Sigmoid colon (tissue), 7 donors: ENCODE data around the gene UBAP1. TPM values are rescaled to one million over a fixed set of nuclear protein-coding genes. Genes with fewer than 3 reads are reported as not detected.

Source experiments
- DNase-seq: peaks from one replicate; pipeline ENCODE4 v3.0.0-alpha.2; 2019
- H3K27ac ChIP-seq, 4 donors: fragments of 200-600 bp; sonication (generic); one replicate each; pipeline ENCODE4 v1.5.1; 2016 to 2019; ENCODE audit warnings: mild to moderate bottlenecking in 1 of 4
- H3K27me3 ChIP-seq, 3 donors: fragments of 200-600 bp; sonication (generic); one replicate each; pipeline ENCODE4 v1.5.1; 2019; ENCODE audit warnings: mild to moderate bottlenecking in 1 of 3
- H3K36me3 ChIP-seq, 4 donors: fragments of 200-600 bp; sonication (generic); one replicate each; pipeline ENCODE4 v1.5.1; 2016 to 2019
- H3K4me1 ChIP-seq, 4 donors: fragments of 200-600 bp; sonication (generic); one replicate each; pipeline ENCODE4 v1.5.1; 2017 to 2019
- H3K4me3 ChIP-seq, 4 donors: fragments of 200-600 bp; sonication (generic); one replicate each; pipeline ENCODE4 v1.5.1; 2017 to 2019; ENCODE audit warnings: mild to moderate bottlenecking in 2 of 4, moderate library complexity in 1 of 4
- H3K9me3 ChIP-seq, 4 donors: fragments of 200-600 bp in 3 of 4; sonication (generic) in 3 of 4; one replicate each; pipeline versions ENCODE4 v1.5.1 to v1.6.1; 2013 to 2019
- EP300 ChIP-seq, 4 donors: sonication (generic); formaldehyde crosslinking; IDR thresholded peaks; one replicate each; pipeline ENCODE4 v1.6.1; 2017; ENCODE audit warnings: antibody characterized with exemption in 4 of 4
- POLR2A ChIP-seq, 2 donors: fragments of 450-650 bp; IDR thresholded peaks; one replicate each; pipeline ENCODE4 v1.6.1; 2016; ENCODE audit warnings: antibody characterized with exemption in 2 of 2, mild to moderate bottlenecking in 2 of 2, moderate library complexity in 2 of 2
- POLR2AphosphoS5 ChIP-seq, 4 donors: sonication (generic); formaldehyde crosslinking; IDR thresholded peaks; one replicate each; pipeline ENCODE4 v1.6.1; 2017; ENCODE audit warnings: antibody characterized with exemption in 4 of 4
- WGBS, 2 donors: extraction: QIAGEN DNeasy Blood & Tissue Kit; methylation state at CpG; one replicate each; pipeline ENCODE4 v1.1.7; 2013; 5-methylcytosine and 5-hydroxymethylcytosine counted together
- intact Hi-C: fragments of 100-400 bp; cut with DNase I; formaldehyde crosslinking; loops from one replicate; pipeline ENCODE4 v1.15.1; 2023
- polyA plus RNA-seq, 3 donors: library from polyadenylated mRNA; stranded (reverse); fragments of 200-250 nt; gene quantifications; one replicate each; pipeline ENCODE4 v1.2.3, GENCODE V29; 2013
- total RNA-seq, 4 donors: library from RNA; depleted of rRNA; stranded (reverse); fragments of >200 nt; gene quantifications; one replicate each; pipeline ENCODE4 v1.1.0, GENCODE V29; 2016
- TF ChIP-seq, protein P1 (sequence below), 4 experiments: fragments of 450-650 bp in 3 of 4; fragments of 200-600 bp in 1 of 4; IDR thresholded peaks; one replicate each; pipeline ENCODE4 v1.5.1; 2016 to 2019; ENCODE audit warnings: antibody characterized with exemption in 4 of 4, mild to moderate bottlenecking in 3 of 4, moderate library complexity in 2 of 4
- donor health status: healthy with polysubstance abuse.
- donor health status: Bipolar disorder and iron deficiency.
- donor health status: healthy.

The UBAP1 gene
- total and polyA plus RNA-seq, 7 donors, result 32.8 to 52.7 (median 42.5) TPM

DNA sequence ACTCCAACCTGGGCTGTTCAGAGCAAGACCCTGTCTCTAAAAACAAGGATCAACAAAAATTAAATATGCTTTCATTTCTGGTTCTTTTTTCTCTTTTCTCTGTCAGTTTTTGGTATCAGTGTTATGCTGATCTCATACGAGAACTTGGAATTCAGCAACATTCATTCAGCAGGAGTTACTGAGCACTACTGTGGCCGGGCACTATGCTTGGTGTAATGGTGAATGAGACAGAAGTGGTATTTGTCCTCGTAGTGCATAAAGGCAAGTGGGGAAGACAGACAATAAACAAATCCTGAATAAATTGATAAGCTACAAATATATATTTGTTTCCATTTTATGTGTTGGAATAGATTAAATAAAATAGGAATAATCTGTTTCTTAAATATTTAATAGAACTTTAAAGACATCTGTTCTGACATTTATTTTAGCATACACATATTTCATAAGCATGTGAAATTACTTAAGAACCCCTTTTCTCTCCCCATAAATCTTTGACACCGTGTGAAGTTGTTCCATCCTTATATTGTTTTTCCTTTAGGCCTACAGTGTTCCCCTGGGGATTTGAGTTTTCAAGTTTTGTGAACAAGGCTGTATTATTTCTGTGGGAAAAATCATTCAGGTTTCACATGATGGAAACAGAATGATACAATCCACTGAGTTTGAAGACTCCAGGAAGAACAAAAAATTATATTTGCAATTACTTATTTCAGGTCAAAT lies 24.6 kb downstream of the UBAP1 start:
- peak overlapping the region in 1 of 4 donors; percentile 12 for H3K27ac ChIP-seq
- no peak for TF ChIP-seq POLR2AphosphoS5 (IDR thresholded peaks at IDR 0.05)
- TF ChIP-seq, protein P1, sequence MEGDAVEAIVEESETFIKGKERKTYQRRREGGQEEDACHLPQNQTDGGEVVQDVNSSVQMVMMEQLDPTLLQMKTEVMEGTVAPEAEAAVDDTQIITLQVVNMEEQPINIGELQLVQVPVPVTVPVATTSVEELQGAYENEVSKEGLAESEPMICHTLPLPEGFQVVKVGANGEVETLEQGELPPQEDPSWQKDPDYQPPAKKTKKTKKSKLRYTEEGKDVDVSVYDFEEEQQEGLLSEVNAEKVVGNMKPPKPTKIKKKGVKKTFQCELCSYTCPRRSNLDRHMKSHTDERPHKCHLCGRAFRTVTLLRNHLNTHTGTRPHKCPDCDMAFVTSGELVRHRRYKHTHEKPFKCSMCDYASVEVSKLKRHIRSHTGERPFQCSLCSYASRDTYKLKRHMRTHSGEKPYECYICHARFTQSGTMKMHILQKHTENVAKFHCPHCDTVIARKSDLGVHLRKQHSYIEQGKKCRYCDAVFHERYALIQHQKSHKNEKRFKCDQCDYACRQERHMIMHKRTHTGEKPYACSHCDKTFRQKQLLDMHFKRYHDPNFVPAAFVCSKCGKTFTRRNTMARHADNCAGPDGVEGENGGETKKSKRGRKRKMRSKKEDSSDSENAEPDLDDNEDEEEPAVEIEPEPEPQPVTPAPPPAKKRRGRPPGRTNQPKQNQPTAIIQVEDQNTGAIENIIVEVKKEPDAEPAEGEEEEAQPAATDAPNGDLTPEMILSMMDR (IDR thresholded peaks at IDR 0.05), result no peak
- no peak for TF ChIP-seq EP300 (IDR thresholded peaks at IDR 0.05)
- no peak for TF ChIP-seq POLR2A (IDR thresholded peaks at IDR 0.05)

DNA sequence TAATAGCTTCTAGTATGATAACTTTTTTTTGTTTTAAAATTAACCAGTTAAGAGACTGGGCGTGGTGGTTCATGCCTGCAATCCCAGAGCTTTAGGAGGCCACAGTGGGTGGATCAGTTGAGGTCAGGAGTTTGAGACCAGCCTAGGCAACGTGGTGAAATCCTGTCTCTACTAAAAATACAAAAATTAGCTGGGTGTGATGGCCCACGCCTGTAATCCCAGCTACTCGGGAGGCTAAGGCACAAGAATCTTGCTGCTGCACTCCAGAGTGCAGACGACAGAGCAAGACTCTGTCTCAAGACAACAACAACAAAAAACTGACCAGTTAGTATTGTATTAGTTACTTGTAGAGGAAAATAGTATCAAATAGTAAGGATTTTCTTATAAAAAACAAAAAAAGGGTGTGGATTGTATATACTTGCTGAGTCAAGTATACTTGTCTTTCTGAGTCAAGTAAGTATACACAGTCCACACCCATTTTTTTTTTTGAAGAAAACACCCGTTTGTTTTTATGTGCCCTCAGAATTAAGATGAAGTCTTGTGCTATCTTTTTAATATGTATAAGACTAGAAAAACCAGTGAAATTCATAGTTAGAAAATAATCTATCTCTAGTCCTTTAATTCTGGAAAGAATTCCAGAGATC lies 25.3 kb downstream of the UBAP1 start:
- Histone ChIP-seq H3K27ac (peak overlapping the region in 2 of 4 donors; percentile 1 to 12), H3K27me3 (no peaks in the 10 kb centered on the region), H3K4me3 (no peak overlapping the region), H3K4me1 (peaks cover 0 to 25% (median 7%) of the 10 kb centered on the region in 4 donors), H3K36me3 (peaks cover 0 to 9% (median 0%) of the 10 kb centered on the region in 4 donors), H3K9me3 (no peaks in the 10 kb centered on the region)
- 38 to 58% methylated on average over 6 of the region's 6 CpGs for WGBS, 2 donors
- intact Hi-C loops, result no loop called here
- TF ChIP-seq EP300 (IDR thresholded peaks at IDR 0.05), result no peak
- no peak for TF ChIP-seq POLR2A (IDR thresholded peaks at IDR 0.05)
- TF ChIP-seq, protein P1 (IDR thresholded peaks at IDR 0.05), result no peak
- TF ChIP-seq POLR2AphosphoS5 (IDR thresholded peaks at IDR 0.05), result no peak
- DNase-seq, result no peak

More for the DNA sequence above, 24.6 kb downstream of the UBAP1 start:
- Histone ChIP-seq H3K27me3 (no peaks in the 10 kb centered on the region), H3K36me3 (peaks cover 0 to 9% (median 0%) of the 10 kb centered on the region in 4 donors), H3K9me3 (no peaks in the 10 kb centered on the region), H3K4me3 (no peak overlapping the region), H3K4me1 (peaks cover 0 to 31% (median 9%) of the 10 kb centered on the region in 4 donors)
- DNase-seq, result no peak
- 74 to 82% methylated on average over 4 of the region's 4 CpGs for WGBS, 2 donors
- intact Hi-C loops, result no loop called here

GRCh38 chr9:34205102-34205501 lies 26.3 kb downstream of the UBAP1 start:
- intact Hi-C loops, result no loop called here
- TF ChIP-seq, protein P1 (IDR thresholded peaks at IDR 0.05), result no peak
- no peak for TF ChIP-seq POLR2A (IDR thresholded peaks at IDR 0.05)
- no peak for TF ChIP-seq EP300 (IDR thresholded peaks at IDR 0.05)
- no peak for TF ChIP-seq POLR2AphosphoS5 (IDR thresholded peaks at IDR 0.05)
- H3K27me3 ChIP-seq, result no peaks in the 10 kb centered on the region
- no peaks in the 10 kb centered on the region for H3K9me3 ChIP-seq
- no peak overlapping the region for H3K4me3 ChIP-seq
- peaks cover 0 to 25% (median 7%) of the 10 kb centered on the region in 4 donors for H3K4me1 ChIP-seq
- peaks cover 0 to 9% (median 0%) of the 10 kb centered on the region in 4 donors for H3K36me3 ChIP-seq
- DNase-seq, result no peak
- H3K27ac ChIP-seq, result no peak overlapping the region

DNA sequence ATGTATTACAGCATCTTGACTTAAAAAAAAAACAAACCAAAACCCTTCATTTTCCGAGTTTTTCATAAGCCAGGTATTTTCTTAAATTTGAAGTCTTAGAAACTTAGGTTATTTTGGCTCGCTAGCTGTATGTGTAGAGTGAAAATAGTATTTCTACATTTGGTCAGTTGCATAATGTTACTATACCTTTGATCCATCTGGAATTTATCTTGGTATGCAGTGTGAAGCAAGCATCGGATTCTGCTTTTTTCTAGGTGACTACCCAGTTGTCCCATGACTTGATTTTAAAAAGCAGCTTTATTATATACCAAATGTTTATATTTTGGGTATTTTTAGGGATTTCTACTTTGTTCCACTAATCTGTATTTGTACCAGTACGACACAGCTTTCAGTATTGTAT lies 27.7 kb downstream of the UBAP1 start:
- Histone ChIP-seq H3K9me3 (no peaks in the 10 kb centered on the region), H3K4me1 (peaks cover 0 to 18% (median 7%) of the 10 kb centered on the region in 4 donors), H3K27me3 (no peaks in the 10 kb centered on the region), H3K4me3 (no peak overlapping the region), H3K36me3 (peaks cover 0 to 1% (median 0%) of the 10 kb centered on the region in 4 donors), H3K27ac (no peak overlapping the region)
- TF ChIP-seq EP300 (IDR thresholded peaks at IDR 0.05), result no peak
- TF ChIP-seq POLR2A (IDR thresholded peaks at IDR 0.05), result no peak
- TF ChIP-seq, protein P1 (IDR thresholded peaks at IDR 0.05), result no peak
- TF ChIP-seq POLR2AphosphoS5 (IDR thresholded peaks at IDR 0.05), result no peak
- 94 to 95% methylated on average over 4 of the region's 4 CpGs for WGBS, 2 donors
- no peak for DNase-seq
- intact Hi-C loops, result no loop called here
